HG02623 (cell line): ENCODE measurements around the gene ARHGEF1.
"Not testable (repeated sequence)": the region's sequence is repeated elsewhere in the genome, so short reads cannot be mapped to it uniquely, and the experiment has no call there.

Source experiments
- ATAC-seq: cut with Tn5 transposase; IDR thresholded peaks from one replicate; pipeline ENCODE4 v1.9.1; 2021; ENCODE audit warnings: moderate library complexity; ENCODE audit not compliant: unreplicated experiment

Gene ARHGEF1

DNA sequence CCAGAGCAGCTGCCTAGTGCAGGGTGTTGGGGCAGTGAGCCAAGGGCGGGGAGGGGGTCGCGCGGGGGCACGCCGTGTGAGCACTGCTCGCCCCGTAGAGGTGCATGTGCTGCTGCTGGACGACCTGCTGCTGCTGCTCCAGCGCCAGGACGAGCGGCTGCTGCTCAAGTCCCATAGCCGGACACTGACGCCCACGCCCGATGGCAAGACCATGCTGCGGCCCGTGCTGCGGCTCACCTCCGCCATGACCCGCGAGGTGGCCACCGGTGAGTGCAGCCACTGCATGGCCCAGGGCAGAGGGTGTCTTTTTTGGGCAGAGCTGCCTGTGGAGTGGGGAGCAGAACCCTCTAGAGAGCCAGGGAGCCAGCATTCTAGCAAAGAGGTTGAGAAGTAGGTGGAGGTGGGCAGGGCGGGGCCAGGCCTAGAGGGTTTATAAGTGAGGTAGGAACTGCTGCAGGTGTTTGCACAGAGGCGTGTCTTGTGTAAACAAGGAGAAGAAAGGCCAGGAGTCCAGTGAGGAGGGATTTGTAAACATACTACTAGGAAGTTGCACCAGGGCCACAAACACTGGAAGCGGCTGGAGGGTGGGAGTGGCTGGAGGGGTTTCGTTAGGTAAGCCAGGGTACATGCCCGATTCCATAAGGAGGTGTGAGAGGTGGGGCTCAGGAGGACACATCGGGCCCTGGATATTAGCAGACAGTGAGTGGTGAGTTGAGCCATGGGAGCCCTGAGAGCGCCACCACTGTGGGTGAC lies 21.3 kb downstream of the ARHGEF1 start:
- no peak for ATAC-seq

- ATAC-seq = no peak
These were observed 22.5 kb downstream of the ARHGEF1 start for GRCh38 chr19:41905273-41906002.

DNA sequence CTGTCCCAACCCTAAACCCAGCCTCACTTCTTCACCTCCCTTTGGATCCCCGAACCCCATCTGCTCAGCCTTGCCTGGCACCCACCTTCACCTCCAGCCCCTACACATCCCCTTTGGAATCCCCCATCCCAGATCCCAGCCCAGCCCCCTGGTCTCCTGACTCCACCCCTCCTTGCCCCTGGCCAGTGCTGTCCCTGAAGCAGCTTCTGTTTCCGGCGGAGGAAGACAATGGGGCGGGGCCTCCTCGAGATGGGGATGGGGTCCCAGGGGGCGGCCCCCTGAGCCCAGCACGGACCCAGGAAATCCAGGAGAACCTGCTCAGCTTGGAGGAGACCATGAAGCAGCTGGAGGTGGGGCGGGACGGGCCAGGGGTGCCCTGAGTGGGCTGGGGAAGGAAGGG lies 23.3 kb downstream of the ARHGEF1 start:
- ATAC-seq = no peak

- ATAC-seq = no peak
These were observed 24.1 kb downstream of the ARHGEF1 start for GRCh38 chr19:41906916-41907680.

GRCh38 chr19:41907994-41908615 lies 25.1 kb downstream of the ARHGEF1 start:
- ATAC-seq = no peak

GRCh38 chr19:41908724-41909464 lies 25.9 kb downstream of the ARHGEF1 start:
- no peak for ATAC-seq

GRCh38 chr19:41909706-41910105 lies 26.7 kb downstream of the ARHGEF1 start:
- ATAC-seq = no peak

DNA sequence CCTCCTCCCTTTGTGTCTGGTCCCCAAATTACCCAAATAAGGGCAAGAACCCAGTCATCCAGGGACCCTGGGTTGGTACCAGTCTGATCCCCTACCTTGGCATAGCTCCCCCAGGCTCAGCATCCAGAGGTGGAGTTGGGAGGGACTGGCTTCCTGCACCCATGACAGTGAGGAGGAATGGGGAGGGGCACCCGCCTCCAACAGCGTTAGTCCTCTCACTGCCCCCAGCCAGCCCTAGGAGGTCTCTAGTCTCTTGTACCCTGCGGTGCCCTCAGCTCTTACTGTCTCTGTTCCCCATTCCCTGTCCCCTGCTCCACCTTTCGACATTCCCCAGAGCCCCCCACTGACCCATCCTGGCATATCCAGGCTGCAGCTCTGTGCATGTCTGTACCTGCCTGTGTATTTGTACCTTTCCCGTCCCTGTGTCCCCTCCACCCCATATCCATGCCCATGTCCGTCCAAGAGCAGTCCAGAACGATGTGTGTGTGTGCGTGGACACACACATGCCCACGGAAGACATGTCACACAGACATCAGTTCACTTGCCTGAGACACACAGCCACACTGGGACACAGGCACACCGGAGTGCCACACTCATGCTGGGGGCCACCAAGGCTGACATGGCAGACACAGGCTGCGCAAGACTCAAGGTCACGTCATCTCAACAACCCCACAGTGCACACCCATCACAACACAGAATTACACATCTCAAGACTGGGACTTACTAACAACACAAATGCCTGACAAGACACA lies 27.4 kb downstream of the ARHGEF1 start:
- ATAC-seq = no peak

GRCh38 chr19:41910992-41911888 lies 28.3 kb downstream of the ARHGEF1 start:
- ATAC-seq = no peak

GRCh38 chr19:41911889-41912731 lies 29.1 kb downstream of the ARHGEF1 start:
- no peak for ATAC-seq

DNA sequence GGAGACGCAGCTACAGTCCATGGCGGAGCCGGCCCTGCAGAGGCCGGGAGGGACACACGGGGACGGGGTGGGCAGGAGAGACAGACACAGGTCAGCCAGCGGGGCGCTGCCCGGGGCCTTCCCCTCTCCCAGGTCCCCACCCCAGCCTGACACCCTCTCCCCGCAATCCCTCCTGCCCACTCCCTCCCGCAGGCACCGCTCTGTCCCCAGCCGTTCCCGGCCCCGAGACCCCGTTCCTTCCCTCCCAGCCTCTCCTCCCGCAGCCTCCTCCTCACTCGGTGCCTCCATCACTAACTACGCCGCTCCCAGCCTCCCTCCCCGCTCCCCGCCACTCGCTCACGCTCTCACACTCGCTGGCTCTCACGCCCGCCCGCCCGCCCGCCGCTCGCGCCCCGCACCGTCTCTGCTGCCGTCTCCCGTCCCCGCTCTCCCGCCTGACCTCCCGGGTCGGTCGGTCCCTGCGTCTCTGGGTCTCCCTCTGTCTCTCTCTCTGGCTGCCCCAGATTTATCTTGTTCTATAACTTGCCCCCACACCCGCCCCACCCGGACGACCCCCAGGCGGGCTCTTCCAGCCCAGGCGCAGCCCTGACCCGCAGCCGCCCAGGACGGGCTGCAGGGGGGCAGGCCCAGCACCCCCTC lies 30.0 kb downstream of the ARHGEF1 start:
- ATAC-seq = no peak

DNA sequence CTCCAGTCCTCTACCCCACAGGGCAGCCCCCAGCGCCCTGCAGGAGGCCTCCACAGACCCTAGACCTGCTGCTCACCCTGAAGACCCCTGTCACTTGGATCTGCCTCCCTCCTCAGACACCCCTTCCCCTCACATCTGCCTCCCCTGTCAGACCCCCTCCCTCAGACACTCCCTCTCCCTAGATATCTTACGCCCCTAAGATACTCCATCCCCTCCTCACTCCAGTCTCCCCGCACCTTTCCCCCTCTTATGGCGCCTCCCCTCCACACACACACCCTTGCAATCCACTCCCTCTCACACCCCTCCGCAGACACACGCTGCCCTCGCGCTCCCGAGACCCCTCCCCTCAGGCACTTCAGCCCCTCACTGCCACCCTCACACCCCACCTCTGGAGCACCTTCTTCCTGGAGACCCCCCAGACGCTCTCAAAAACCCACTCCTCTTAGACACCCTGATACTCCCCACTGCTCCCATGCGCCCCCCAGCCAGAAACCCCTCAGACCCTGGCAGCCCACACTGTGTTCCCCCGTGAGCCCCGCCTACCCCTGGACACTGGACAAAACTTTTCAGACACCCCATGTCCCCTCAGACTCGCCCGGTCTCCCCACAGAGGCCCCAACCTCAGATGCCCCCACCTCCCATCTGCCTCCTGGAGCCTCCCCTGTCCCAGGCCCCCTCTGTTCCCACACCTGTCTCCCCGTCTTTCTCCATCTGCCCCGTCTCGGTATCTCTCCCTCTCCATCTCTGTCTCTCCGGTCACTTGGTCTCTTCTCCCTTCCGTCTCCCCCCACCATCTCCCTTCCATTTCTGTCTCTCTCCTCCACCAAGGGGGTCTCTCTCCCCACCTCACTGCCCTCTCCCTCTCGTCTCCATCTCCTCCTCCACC lies 30.8 kb downstream of the ARHGEF1 start:
- no peak for ATAC-seq

- not testable (repeated sequence) for ATAC-seq
These were observed 31.4 kb downstream of the ARHGEF1 start for GRCh38 chr19:41914424-41914834.

- ATAC-seq = no peak
These were observed 32.2 kb downstream of the ARHGEF1 start for GRCh38 chr19:41915021-41915775.

DNA sequence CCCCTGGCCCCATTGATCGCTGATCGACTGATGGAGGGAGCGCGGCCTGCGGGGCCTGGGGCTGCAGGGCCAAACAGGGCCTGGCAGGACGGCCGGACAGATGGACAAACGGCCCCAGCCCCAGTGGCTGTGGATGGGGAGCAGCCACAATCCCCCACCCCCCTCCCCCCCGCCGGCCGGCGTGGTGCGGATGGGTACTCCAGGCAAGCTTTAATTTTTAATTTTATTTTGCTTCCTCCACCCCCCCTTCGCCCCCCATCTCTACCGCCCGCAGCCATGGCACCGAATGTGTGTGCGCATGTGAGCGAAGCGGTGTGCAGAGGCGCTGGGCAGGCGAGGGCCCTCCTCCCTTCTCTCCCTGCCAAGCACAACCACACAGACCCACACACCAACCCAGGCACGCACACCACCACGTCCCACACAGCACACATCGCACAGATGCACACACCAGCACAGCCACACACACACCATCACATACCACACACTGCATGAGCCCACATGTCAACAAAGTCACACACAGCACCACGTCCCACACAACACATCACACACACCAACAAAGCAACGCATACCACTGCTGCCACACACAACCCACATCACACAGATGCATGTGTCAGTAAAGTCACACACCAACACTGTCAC lies 32.9 kb downstream of the ARHGEF1 start:
- ATAC-seq = no peak
